GM12878 (cell line): ENCODE results near the gene RBM18.

Experiments used
- CTCF ChIP-seq, 3 experiments: IDR thresholded peaks in 2 of 3; conservative IDR thresholded peaks in 1 of 3; 2 replicates each; pipeline ENCODE4 v1.5.1; 2011; ENCODE audit warnings: low read depth in 3 of 3, low read length in 3 of 3, mild to moderate bottlenecking in 3 of 3, control low read depth in 2 of 3, moderate library complexity in 2 of 3, inconsistent platforms in 1 of 3, mixed read lengths in 1 of 3; ENCODE audit not compliant: control insufficient read depth in 2 of 3, insufficient read depth in 1 of 3; ENCODE audit errors: extremely low read depth in 1 of 3
- DPF2 ChIP-seq: fragments of 450-650 bp; IDR thresholded peaks from 2 replicates; pipeline ENCODE4 v1.6.1; 2017; ENCODE audit warnings: mild to moderate bottlenecking
- EP300 ChIP-seq, 2 experiments: fragments of 150-350 bp in 1 of 2; IDR thresholded peaks; 2 replicates each; pipeline ENCODE4 v1.6.1; 2011 to 2012; ENCODE audit warnings: low read depth in 2 of 2, low read length in 2 of 2, borderline replicate concordance in 1 of 2, improper control_type of control experiment in 1 of 2, inconsistent platforms in 1 of 2; ENCODE audit not compliant: control insufficient read depth in 1 of 2
- EZH2 ChIP-seq: IDR thresholded peaks from 2 replicates; pipeline ENCODE4 v1.6.1; 2012; ENCODE audit warnings: low read depth, mild to moderate bottlenecking, control low read depth, inconsistent platforms, low read length, borderline replicate concordance; ENCODE audit not compliant: control insufficient read depth
- POLR2A ChIP-seq: IDR thresholded peaks from 2 replicates; pipeline ENCODE4 v1.6.1; 2011; ENCODE audit warnings: low read depth, mild to moderate bottlenecking, low read length
- POLR2AphosphoS5 ChIP-seq: IDR thresholded peaks from 2 replicates; pipeline ENCODE4 v1.6.1; 2011; ENCODE audit warnings: mild to moderate bottlenecking, low read length, inconsistent platforms
- STAT1 ChIP-seq: fragments of 450-650 bp; conservative IDR thresholded peaks from 2 replicates; pipeline ENCODE4 v1.6.1; 2014; ENCODE audit warnings: antibody characterized with exemption, mild to moderate bottlenecking
- ZZZ3 ChIP-seq: IDR thresholded peaks from 2 replicates; pipeline ENCODE4 v1.6.1; 2011; ENCODE audit warnings: low read depth; ENCODE audit not compliant: control insufficient read depth, insufficient read length
- TF ChIP-seq, protein P1 (sequence below): IDR thresholded peaks from 2 replicates; pipeline ENCODE4 v1.6.1; 2012; ENCODE audit warnings: low read depth, low read length, improper control_type of control experiment

GRCh38 chr9:122206118-122207046, 58.3 kb downstream of the RBM18 start:
- no peak for TF ChIP-seq CTCF (IDR thresholded peaks at IDR 0.05 in 2 of 3, conservative IDR thresholded peaks at IDR 0.05 in 1 of 3; ENCODE audit: control insufficient read depth in 2 of 3, extremely low read depth in 1 of 3, insufficient read depth in 1 of 3, low read depth in 3 of 3, low read length in 3 of 3)
- no peak for TF ChIP-seq DPF2
- TF ChIP-seq POLR2AphosphoS5, result no peak
- TF ChIP-seq EP300 (IDR thresholded peaks at IDR 0.05; ENCODE audit: borderline replicate concordance in 1 of 2, control insufficient read depth in 1 of 2, low read depth in 2 of 2, low read length in 2 of 2), result no peak
- no peak for TF ChIP-seq EZH2
- no peak for TF ChIP-seq STAT1
- TF ChIP-seq POLR2A, result no peak
- TF ChIP-seq, protein P1, sequence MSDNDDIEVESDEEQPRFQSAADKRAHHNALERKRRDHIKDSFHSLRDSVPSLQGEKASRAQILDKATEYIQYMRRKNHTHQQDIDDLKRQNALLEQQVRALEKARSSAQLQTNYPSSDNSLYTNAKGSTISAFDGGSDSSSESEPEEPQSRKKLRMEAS, result no peak
- no peak for TF ChIP-seq ZZZ3
